BE2C (cell line): ENCODE data around the gene MPHOSPH6.

Experiments used
- DNase-seq: peaks from one replicate; pipeline ENCODE4 v3.0.0-alpha.2; 2020
- H3K27me3 ChIP-seq: fragments of 250-450 bp; sonication (Bioruptor Pico); 2 replicates; pipeline ENCODE4 v1.5.1; 2020; ENCODE audit warnings: mild to moderate bottlenecking
- H3K36me3 ChIP-seq: fragments of 250-450 bp; sonication (Bioruptor Pico); 2 replicates; pipeline ENCODE4 v1.5.1; 2020; ENCODE audit warnings: mild to moderate bottlenecking
- H3K4me1 ChIP-seq: fragments of 250-450 bp; sonication (Bioruptor Pico); 2 replicates; pipeline ENCODE4 v1.5.1; 2020
- H3K4me3 ChIP-seq: 2 replicates; pipeline ENCODE4 v1.5.1; 2011; ENCODE audit warnings: low read depth, low read length
- H3K9me3 ChIP-seq: fragments of 250-450 bp; sonication (Bioruptor Pico); 2 replicates; pipeline ENCODE4 v1.5.1; 2020
- TF ChIP-seq, protein P1 (sequence below): IDR thresholded peaks from 2 replicates; pipeline ENCODE4 v1.5.1; 2012; ENCODE audit warnings: mild to moderate bottlenecking, low read depth, low read length

MPHOSPH6 gene

GRCh38 chr16:82160226-82160625 is 9.8 kb downstream of the MPHOSPH6 start:
- Histone ChIP-seq H3K4me1 (no peaks in the 10 kb centered on the region), H3K4me3 (no peak overlapping the region), H3K9me3 (no peaks in the 10 kb centered on the region), H3K36me3 (peaks cover 34% of the 10 kb centered on the region), H3K27me3 (no peaks in the 10 kb centered on the region)
- TF ChIP-seq, protein P1, sequence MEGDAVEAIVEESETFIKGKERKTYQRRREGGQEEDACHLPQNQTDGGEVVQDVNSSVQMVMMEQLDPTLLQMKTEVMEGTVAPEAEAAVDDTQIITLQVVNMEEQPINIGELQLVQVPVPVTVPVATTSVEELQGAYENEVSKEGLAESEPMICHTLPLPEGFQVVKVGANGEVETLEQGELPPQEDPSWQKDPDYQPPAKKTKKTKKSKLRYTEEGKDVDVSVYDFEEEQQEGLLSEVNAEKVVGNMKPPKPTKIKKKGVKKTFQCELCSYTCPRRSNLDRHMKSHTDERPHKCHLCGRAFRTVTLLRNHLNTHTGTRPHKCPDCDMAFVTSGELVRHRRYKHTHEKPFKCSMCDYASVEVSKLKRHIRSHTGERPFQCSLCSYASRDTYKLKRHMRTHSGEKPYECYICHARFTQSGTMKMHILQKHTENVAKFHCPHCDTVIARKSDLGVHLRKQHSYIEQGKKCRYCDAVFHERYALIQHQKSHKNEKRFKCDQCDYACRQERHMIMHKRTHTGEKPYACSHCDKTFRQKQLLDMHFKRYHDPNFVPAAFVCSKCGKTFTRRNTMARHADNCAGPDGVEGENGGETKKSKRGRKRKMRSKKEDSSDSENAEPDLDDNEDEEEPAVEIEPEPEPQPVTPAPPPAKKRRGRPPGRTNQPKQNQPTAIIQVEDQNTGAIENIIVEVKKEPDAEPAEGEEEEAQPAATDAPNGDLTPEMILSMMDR, result no peak
- no peak for DNase-seq

DNA sequence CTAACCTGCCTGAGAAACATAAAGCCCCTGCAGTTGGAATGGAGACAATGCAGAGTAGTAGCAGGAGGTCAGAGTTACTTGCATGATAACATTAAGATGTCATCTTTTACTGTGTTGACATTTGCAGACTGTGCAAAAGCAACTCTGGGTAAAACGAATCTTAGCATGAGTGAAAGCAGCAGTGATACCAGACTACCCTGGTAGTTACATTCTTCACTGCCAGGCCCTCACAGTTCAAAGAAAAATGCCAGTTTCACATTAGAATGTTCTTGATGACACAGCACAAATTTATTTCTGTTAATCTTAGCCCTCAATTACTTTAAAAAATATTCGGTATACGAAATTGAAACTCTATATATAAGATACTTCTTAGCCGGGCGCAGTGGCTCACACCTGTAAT is 12.2 kb downstream of the MPHOSPH6 start:
- Histone ChIP-seq H3K9me3 (no peaks in the 10 kb centered on the region), H3K4me1 (no peaks in the 10 kb centered on the region), H3K36me3 (peaks cover 26% of the 10 kb centered on the region), H3K27me3 (no peaks in the 10 kb centered on the region), H3K4me3 (no peak overlapping the region)
- TF ChIP-seq, protein P1, result no peak
- DNase-seq, result no peak

DNA sequence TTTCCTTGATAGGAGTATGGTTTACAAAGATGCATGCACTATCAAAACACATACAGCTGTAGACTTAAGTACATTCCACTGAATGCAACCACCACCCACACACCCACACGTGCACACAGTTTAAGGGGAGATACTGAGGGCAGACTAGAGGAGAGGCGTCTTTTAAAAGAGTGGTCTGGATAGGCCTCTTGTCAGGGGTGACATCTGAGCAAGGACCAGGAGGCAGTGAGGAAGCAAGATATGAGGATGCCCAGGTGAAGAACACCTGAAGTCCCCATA is 12.6 kb downstream of the MPHOSPH6 start:
- DNase-seq, result no peak
- Histone ChIP-seq H3K4me1 (no peaks in the 10 kb centered on the region), H3K27me3 (no peaks in the 10 kb centered on the region), H3K4me3 (no peak overlapping the region), H3K36me3 (peaks cover 24% of the 10 kb centered on the region), H3K9me3 (no peaks in the 10 kb centered on the region)
- TF ChIP-seq, protein P1, result no peak

- Histone ChIP-seq H3K4me3 (no peak overlapping the region), H3K36me3 (peaks cover 18% of the 10 kb centered on the region), H3K9me3 (no peaks in the 10 kb centered on the region), H3K27me3 (no peaks in the 10 kb centered on the region), H3K4me1 (no peaks in the 10 kb centered on the region)
- TF ChIP-seq, protein P1, result no peak
- no peak for DNase-seq
Observed at GRCh38 chr16:82156761-82157533, 13.1 kb downstream of the MPHOSPH6 start.

DNA sequence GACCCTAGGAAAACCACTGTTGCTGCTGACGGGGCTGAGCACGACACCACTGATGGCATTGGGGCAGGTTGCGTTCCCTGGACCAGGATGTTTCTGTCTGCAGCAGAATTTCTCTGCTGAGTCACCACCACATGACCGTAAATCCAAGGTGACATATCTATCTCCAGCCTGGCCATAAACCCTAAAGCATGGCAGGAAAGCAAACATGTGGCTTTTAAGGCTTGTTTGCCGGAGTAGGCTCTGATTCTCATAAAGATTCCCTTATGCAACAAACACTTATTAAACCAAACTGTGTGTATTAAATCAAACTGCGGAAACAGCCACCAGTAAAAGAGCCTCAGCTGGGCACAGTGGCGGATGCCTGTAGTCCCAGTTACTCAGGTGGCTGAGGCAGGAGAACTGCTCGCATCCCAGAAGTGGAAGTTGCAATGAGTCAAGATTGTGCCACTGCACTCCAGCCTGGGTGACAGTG is 17.3 kb downstream of the MPHOSPH6 start:
- TF ChIP-seq, protein P1, result no peak
- Histone ChIP-seq H3K4me1 (no peaks in the 10 kb centered on the region), H3K4me3 (no peak overlapping the region), H3K27me3 (no peaks in the 10 kb centered on the region), H3K9me3 (no peaks in the 10 kb centered on the region), H3K36me3 (peaks cover 4% of the 10 kb centered on the region)
- no peak for DNase-seq

- TF ChIP-seq, protein P1, result no peak
- no peak for DNase-seq
- no peaks in the 10 kb centered on the region for H3K9me3 ChIP-seq
- no peaks in the 10 kb centered on the region for H3K27me3 ChIP-seq
- H3K4me1 ChIP-seq, result no peaks in the 10 kb centered on the region
- H3K36me3 ChIP-seq, result peaks cover 8% of the 10 kb centered on the region
- H3K4me3 ChIP-seq, result no peak overlapping the region
Observed at GRCh38 chr16:82152196-82152595, 17.8 kb downstream of the MPHOSPH6 start.
